SK-N-SH treated with all-trans-retinoic acid at 6 μM for 48 hours (cell line): ENCODE measurements around the gene MVB12A.

Experiments used
- ARNTL ChIP-seq: fragments of 450-650 bp; formaldehyde crosslinking; IDR thresholded peaks from 2 replicates; pipeline ENCODE4 v1.5.0; 2020; ENCODE audit warnings: low read depth, mild to moderate bottlenecking, moderate library complexity, borderline replicate concordance
- ESRRG ChIP-seq: fragments of 250-450 bp; sonication (Bioruptor Pico); IDR thresholded peaks from 2 replicates; pipeline ENCODE4 v1.6.1; 2021; ENCODE audit warnings: mild to moderate bottlenecking
- OSR1 ChIP-seq: fragments of 250-450 bp; sonication (Bioruptor Pico); IDR thresholded peaks from 2 replicates; pipeline ENCODE4 v1.8.0; 2022; ENCODE audit warnings: moderate library complexity, mild to moderate bottlenecking, inconsistent platforms
- POU6F1 ChIP-seq: fragments of 250-450 bp; sonication (Bioruptor Pico); IDR thresholded peaks from 2 replicates; pipeline ENCODE4 v1.8.0; 2021; ENCODE audit warnings: low read depth, mild to moderate bottlenecking, moderate library complexity, borderline replicate concordance
- RARB ChIP-seq: fragments of 250-450 bp; sonication (Bioruptor Pico); IDR thresholded peaks from 2 replicates; pipeline ENCODE4 v1.8.0; 2021; ENCODE audit warnings: mild to moderate bottlenecking, moderate library complexity
- SNAI2 ChIP-seq: fragments of 250-450 bp; sonication (Bioruptor Pico); IDR thresholded peaks from 2 replicates; pipeline ENCODE4 v1.5.0; 2020; ENCODE audit warnings: mild to moderate bottlenecking, moderate library complexity
- TCF4 ChIP-seq: fragments of 250-450 bp; sonication (Bioruptor Pico); IDR thresholded peaks from 2 replicates; pipeline ENCODE4 v1.8.0; 2021; ENCODE audit warnings: mild to moderate bottlenecking, moderate library complexity, borderline replicate concordance
- ZC3H10 ChIP-seq: fragments of 250-450 bp; sonication (Bioruptor Pico); IDR thresholded peaks from 2 replicates; pipeline ENCODE4 v1.5.1; 2021; ENCODE audit warnings: mild to moderate bottlenecking, moderate library complexity
- ZFP3 ChIP-seq: fragments of 250-450 bp; sonication (Bioruptor Pico); IDR thresholded peaks from 2 replicates; pipeline ENCODE4 v1.5.0; 2020; ENCODE audit warnings: mild to moderate bottlenecking, moderate library complexity
- ZNF8 ChIP-seq: fragments of 450-650 bp; formaldehyde crosslinking; IDR thresholded peaks from 2 replicates; pipeline ENCODE4 v1.5.0; 2020; ENCODE audit warnings: mild to moderate bottlenecking, moderate library complexity
- TF ChIP-seq, protein P1 (sequence below): fragments of 250-450 bp; sonication (Bioruptor Pico); IDR thresholded peaks from 2 replicates; pipeline ENCODE4 v1.5.1; 2020; ENCODE audit warnings: low read depth, mild to moderate bottlenecking, moderate library complexity
- TF ChIP-seq, protein P2 (sequence below): fragments of 250-450 bp; sonication (Bioruptor Pico); IDR thresholded peaks from 2 replicates; pipeline ENCODE4 v1.8.0; 2020; ENCODE audit warnings: mild to moderate bottlenecking, moderate library complexity, borderline replicate concordance

DNA sequence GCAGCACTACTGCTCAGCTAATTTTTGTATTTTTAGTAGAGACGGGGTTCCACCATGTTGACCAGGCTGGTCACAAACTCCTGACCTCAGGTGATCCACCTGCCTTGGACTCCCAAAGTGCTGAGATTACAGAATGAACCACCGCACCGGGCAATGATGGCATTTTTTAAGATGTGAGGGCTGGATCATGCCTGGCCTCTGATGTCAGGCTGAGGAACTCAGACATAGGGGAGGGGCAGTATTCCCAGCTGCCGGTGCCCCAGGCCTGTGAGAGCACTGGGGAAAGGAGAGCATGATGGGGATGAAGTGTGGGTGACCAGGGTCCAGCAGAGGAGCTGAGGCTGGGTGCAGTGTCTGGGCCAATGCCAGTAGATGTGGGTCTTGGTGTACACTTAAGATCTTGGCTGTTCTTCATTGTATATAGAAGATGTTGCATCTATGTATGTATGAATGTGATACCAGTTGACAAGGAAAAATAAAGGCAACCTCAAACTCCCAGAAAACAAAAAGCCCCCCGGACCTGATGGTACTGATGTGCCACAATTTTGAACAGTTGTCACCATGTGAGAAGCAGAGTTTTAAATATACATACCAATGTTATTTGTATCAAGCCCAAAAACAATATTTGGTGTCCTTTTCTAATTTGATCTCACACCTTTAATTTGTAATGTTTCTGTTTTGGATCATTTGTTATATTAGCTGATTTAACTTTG is 39.3 kb upstream of the MVB12A start:
- TF ChIP-seq, protein P1, sequence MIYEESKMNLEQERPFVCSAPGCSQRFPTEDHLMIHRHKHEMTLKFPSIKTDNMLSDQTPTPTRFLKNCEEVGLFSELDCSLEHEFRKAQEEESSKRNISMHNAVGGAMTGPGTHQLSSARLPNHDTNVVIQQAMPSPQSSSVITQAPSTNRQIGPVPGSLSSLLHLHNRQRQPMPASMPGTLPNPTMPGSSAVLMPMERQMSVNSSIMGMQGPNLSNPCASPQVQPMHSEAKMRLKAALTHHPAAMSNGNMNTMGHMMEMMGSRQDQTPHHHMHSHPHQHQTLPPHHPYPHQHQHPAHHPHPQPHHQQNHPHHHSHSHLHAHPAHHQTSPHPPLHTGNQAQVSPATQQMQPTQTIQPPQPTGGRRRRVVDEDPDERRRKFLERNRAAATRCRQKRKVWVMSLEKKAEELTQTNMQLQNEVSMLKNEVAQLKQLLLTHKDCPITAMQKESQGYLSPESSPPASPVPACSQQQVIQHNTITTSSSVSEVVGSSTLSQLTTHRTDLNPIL (CRISPR knock-in tag), result no peak
- TF ChIP-seq SNAI2 (CRISPR knock-in tag) (no peak), ZNF8 (CRISPR knock-in tag) (no peak), ZFP3 (no peak), ZC3H10 (CRISPR knock-in tag) (no peak), POU6F1 (no peak), ARNTL (CRISPR knock-in tag) (no peak), ESRRG (CRISPR knock-in tag) (no peak), RARB (no peak), TCF4 (CRISPR knock-in tag) (no peak), OSR1 (no peak)
- TF ChIP-seq, protein P2, sequence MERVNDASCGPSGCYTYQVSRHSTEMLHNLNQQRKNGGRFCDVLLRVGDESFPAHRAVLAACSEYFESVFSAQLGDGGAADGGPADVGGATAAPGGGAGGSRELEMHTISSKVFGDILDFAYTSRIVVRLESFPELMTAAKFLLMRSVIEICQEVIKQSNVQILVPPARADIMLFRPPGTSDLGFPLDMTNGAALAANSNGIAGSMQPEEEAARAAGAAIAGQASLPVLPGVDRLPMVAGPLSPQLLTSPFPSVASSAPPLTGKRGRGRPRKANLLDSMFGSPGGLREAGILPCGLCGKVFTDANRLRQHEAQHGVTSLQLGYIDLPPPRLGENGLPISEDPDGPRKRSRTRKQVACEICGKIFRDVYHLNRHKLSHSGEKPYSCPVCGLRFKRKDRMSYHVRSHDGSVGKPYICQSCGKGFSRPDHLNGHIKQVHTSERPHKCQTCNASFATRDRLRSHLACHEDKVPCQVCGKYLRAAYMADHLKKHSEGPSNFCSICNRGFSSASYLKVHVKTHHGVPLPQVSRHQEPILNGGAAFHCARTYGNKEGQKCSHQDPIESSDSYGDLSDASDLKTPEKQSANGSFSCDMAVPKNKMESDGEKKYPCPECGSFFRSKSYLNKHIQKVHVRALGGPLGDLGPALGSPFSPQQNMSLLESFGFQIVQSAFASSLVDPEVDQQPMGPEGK, result no peak
